Fibroblast of mammary gland (primary cell): ENCODE results near the gene SF1.
A peak's percentile ranks its signal among the peaks of the same experiment; 100 is the strongest.

Experiments
- DNase-seq: peaks from one replicate; pipeline ENCODE4 v3.0.0-alpha.2; 2010; ENCODE audit warnings: low read depth
- H3K4me3 ChIP-seq: 2 replicates; pipeline ENCODE4 v1.5.1; 2011; ENCODE audit warnings: low read depth, mild to moderate bottlenecking, low read length, moderate library complexity; ENCODE audit not compliant: control insufficient read depth
- TF ChIP-seq, protein P1 (sequence below): conservative IDR thresholded peaks from 2 replicates; pipeline ENCODE4 v1.5.1; 2011; ENCODE audit warnings: low read depth, low read length, inconsistent platforms; ENCODE audit not compliant: control insufficient read depth, insufficient read depth

Gene SF1

DNA sequence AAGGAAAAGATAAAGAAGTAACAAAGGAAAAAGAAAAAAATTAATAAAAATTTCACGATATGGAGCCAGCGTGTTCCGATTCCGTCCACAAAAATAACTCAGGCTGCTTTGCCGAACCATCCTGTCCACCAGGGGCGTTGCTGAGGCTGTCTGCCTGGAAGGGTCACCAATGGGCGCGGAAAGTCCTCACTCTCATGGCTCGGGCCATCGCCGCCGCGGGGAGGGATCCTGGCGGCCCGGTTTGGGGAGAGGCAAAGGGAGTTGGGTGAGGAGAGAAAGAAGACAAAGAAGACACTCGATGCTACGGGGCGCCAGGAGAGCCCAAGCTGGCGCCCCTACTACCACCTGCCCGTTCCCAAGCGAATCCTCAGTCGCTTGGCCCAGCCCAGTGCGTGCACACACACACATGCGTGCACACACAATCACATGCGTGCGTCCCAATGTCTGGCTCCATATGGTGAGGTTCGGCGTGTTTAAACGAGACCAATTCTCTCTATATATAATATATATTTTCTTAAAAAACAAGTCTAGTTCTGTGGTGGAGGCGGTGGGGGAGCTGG is 13.0 kb downstream of the SF1 start:
- TF ChIP-seq, protein P1, sequence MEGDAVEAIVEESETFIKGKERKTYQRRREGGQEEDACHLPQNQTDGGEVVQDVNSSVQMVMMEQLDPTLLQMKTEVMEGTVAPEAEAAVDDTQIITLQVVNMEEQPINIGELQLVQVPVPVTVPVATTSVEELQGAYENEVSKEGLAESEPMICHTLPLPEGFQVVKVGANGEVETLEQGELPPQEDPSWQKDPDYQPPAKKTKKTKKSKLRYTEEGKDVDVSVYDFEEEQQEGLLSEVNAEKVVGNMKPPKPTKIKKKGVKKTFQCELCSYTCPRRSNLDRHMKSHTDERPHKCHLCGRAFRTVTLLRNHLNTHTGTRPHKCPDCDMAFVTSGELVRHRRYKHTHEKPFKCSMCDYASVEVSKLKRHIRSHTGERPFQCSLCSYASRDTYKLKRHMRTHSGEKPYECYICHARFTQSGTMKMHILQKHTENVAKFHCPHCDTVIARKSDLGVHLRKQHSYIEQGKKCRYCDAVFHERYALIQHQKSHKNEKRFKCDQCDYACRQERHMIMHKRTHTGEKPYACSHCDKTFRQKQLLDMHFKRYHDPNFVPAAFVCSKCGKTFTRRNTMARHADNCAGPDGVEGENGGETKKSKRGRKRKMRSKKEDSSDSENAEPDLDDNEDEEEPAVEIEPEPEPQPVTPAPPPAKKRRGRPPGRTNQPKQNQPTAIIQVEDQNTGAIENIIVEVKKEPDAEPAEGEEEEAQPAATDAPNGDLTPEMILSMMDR = peak; percentile 28
- H3K4me3 ChIP-seq = no peak overlapping the region
- DNase-seq = no peak

DNA sequence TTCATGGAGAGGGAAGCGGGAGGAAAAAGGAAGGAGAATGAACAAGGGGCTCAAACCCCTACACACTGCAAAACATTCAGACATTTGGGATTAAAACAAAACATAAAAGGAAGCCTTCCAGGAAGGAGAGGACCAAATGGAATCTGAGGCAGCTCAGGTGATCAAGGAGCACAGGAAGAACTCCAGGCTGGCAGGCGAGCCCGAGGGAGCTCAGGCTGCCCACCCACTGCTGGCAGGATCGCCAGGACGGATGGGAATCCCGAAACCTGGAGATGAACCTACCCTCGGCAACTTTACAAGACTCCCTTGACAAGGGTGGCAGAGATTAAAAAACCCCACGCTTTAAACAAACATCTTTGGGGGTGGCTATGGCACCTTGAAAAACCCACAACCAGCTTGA is 13.6 kb downstream of the SF1 start:
- no peak overlapping the region for H3K4me3 ChIP-seq
- TF ChIP-seq, protein P1 = no peak
- no peak for DNase-seq

DNA sequence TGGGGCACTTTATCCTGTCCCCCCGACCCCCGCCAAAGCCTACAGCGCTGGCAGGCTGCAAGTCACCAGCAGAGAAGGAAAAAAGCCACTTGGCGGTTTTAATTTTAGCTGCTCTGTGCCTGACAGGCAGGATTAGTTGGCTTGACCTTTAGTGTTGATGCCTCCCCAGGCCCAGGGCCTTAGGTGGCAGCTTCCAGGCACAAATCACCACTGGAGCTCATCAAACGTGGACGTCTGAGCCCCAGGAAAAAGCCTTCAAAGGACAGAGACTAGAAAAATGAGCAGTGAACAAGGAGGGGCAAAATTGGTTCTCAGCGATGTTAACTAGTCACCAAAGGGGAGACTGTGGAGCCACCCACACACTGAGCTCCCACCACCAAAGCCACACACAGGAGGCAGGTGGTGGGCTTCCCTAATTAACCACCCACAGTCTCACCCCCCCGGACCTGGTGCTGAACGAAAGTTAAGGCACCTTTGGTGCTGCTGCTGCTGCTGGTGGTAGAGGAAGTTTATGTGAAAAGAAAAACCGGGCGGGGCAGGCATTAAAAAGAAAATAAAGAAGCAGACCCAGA is 14.2 kb downstream of the SF1 start:
- H3K4me3 ChIP-seq = no peak overlapping the region

DNA sequence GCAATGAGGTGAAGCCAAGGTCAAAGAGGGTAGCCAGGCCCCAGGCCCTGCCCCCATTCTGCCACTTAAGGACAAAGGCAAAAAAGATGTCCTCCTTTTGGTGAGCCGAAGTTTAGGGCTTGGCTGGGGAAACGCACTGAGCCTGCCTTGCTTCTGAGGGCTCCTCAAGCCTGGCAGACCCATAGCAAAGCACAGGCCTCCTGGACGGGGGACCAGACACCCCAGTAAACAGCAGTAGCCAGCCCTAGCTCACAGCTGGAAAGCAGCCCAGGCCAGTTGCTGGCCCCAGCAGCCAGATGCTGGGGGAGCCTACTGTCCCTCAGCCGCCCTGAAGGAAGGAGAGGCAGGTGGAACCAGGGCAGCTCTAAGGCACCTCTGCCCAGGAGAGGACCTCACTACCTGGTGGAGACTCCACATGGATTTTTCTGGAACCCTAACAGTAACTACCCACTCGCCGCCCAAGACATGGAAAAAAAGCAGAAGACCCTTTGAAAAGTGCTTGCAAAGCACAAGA is 14.8 kb downstream of the SF1 start:
- TF ChIP-seq, protein P1 = no peak
- no peak for DNase-seq
- no peak overlapping the region for H3K4me3 ChIP-seq

More for the DNA sequence above, 14.2 kb downstream of the SF1 start:
- no peak for DNase-seq
- TF ChIP-seq, protein P1 = no peak

DNA sequence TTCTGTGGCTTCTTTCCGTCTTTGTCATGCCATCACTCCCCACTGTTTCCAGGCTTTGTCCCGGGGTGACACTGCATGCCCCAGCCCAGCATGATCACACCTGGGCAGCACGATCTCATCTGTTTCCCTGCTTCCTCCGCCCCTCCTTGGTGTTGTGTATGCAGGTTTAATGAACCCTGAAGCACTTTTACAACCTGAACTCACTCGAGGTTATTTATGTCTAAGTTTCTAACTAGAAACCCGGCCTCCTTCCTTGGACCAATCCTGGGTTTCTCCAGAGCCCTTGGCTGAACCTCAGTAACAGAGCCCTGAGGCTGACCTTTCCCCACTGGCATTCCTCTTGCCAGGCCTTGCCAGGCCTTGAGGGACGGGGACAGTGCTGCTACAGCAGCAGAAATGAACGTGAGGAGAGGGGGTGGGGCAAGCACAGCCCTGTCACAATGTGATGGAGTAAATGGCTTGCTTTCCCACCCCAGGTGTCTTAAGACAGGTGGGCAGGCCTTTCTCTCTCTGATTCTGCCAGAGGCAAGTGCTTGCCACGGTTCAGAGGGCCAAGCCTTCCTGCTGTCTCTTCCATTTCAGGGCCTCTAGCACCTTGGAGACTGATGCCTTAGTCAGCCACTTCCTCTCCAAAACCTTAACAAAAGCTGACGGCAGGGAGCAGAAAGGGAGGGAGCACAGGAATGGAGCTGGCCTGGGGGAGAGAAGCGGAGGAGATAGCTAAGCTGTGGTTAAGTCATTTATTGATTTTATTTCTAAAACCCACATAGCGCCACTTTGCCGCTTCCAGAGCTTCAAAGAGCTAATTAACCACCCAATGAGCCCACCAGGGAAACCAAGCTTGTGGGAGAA is 15.4 kb downstream of the SF1 start:
- H3K4me3 ChIP-seq = no peak overlapping the region
- DNase-seq = peak; percentile 54
- TF ChIP-seq, protein P1 = no peak

DNA sequence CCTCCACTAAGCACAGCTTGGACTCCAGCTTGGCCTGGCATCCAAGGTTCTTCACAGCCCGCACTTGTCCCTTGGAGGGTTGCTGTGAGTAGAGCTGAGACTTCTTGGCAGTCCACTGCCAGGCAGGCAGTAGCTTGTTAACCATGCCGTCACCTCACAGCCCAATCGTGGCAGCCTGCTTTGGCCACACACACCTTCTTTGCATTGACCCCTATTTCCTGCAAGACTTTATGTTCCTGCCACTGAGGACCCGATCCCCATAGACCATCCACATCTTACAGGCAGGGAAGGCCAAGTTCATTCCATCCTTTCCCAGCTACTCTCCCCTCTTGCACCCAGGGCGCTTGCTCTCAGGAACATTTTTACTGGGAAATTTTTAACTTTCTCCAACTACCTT is 16.1 kb downstream of the SF1 start:
- DNase-seq = no peak
- TF ChIP-seq, protein P1 = no peak
- H3K4me3 ChIP-seq = no peak overlapping the region
